ENCODE data around the gene ABCC10. TPM values are rescaled to one million over a fixed set of nuclear protein-coding genes. Genes with fewer than 3 reads are reported as not detected.
A peak's percentile ranks its signal among the peaks of the same experiment; 100 is the strongest.

ABCC10 gene
- total RNA-seq, 1 experiment from 2014 or later: 31.8 TPM

- H3K4me1 ChIP-seq (ENCODE audit: insufficient read depth, low read length): no peaks in the 10 kb centered on the region
- no peak within 1 kb of the TSS for H3K56ac ChIP-seq (ENCODE audit: insufficient read length, low read depth, low read length)
- no peak within 1 kb of the TSS for H2BK12ac ChIP-seq (ENCODE audit: insufficient read length, low read depth, low read length)
- no CpG with 5 or more reads among the region's 55 CpGs for WGBS (ENCODE audit: extremely low coverage, insufficient read length, low lambda C conversion rate)
- H2BK120ac ChIP-seq (ENCODE audit: low read depth, low read length, poor library complexity, severe bottlenecking): no peak within 1 kb of the TSS
- no peaks in the 10 kb centered on the region for H3K79me1 ChIP-seq (ENCODE audit: insufficient read depth, low read depth, low read length, poor library complexity, severe bottlenecking)
- H3K9ac ChIP-seq (ENCODE audit: extremely low read depth, insufficient read length, low read length): no peak within 1 kb of the TSS
- peaks cover 12% of the 10 kb centered on the region; the same call in 1 of the 2 replicates for H3K27me3 ChIP-seq (ENCODE audit: insufficient read depth, low read length)
- no peaks in the 10 kb centered on the region for H3K9me3 ChIP-seq (ENCODE audit: control insufficient read depth, low read depth, low read length)
- DNase-seq: peak; percentile 53
- H3K14ac ChIP-seq (ENCODE audit: insufficient read depth, low read length): no peak within 1 kb of the TSS; the same call in 1 of the 2 replicates
- H4K91ac ChIP-seq (ENCODE audit: insufficient read length, low read depth, low read length): no peak within 1 kb of the TSS
- H2BK20ac ChIP-seq (ENCODE audit: low read depth, low read length, poor library complexity, severe bottlenecking): no peak within 1 kb of the TSS
- H3K23me2 ChIP-seq (ENCODE audit: insufficient read length, low read depth, low read length, poor library complexity, severe bottlenecking): peaks cover 14% of the 10 kb centered on the region
- H3K18ac ChIP-seq (ENCODE audit: insufficient read length, low read depth, low read length): no peak within 1 kb of the TSS
- Mint-ChIP-seq H3K36me3 (ENCODE audit: insufficient read depth in 1 of 3, low read depth in 3 of 3) (peaks cover 0 to 13% (median 10%) of the 10 kb centered on the region in 3 experiments; a peak in 4 of 7 replicates), H3K27ac (peak within 1 kb of the TSS in 1 of 3 experiments; percentile 1; a peak in 1 of 7 replicates), H3K27me3 (ENCODE audit: low read depth) (peaks cover 40% of the 10 kb centered on the region), H3K4me3 (peak within 1 kb of the TSS; percentile 69 to 86), H3K9me3 (no peaks in the 10 kb centered on the region; a peak in 2 of 5 replicates), H3K4me1 (peaks cover 9 to 12% of the 10 kb centered on the region in 2 experiments)
- no peak within 1 kb of the TSS for H4K8ac ChIP-seq (replicated peaks; ENCODE audit: insufficient read length, low read depth, low read length)
- H4K20me1 ChIP-seq (ENCODE audit: control insufficient read depth, insufficient read depth, insufficient read length): peaks cover 4% of the 10 kb centered on the region
- H2AFZ ChIP-seq (ENCODE audit: low read length): no peak within 1 kb of the TSS
- H3K4ac ChIP-seq (ENCODE audit: low read depth, low read length): no peak within 1 kb of the TSS
- TF ChIP-seq, protein P1, sequence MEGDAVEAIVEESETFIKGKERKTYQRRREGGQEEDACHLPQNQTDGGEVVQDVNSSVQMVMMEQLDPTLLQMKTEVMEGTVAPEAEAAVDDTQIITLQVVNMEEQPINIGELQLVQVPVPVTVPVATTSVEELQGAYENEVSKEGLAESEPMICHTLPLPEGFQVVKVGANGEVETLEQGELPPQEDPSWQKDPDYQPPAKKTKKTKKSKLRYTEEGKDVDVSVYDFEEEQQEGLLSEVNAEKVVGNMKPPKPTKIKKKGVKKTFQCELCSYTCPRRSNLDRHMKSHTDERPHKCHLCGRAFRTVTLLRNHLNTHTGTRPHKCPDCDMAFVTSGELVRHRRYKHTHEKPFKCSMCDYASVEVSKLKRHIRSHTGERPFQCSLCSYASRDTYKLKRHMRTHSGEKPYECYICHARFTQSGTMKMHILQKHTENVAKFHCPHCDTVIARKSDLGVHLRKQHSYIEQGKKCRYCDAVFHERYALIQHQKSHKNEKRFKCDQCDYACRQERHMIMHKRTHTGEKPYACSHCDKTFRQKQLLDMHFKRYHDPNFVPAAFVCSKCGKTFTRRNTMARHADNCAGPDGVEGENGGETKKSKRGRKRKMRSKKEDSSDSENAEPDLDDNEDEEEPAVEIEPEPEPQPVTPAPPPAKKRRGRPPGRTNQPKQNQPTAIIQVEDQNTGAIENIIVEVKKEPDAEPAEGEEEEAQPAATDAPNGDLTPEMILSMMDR (conservative IDR thresholded peaks at IDR 0.05): no peak
- H2AK5ac ChIP-seq (ENCODE audit: insufficient read length, low read length): no peak within 1 kb of the TSS
- no peaks in the 10 kb centered on the region for H3K79me2 ChIP-seq (ENCODE audit: insufficient read depth, low read length)
- no peak within 1 kb of the TSS for H3K23ac ChIP-seq (ENCODE audit: insufficient read length, low read depth, low read length)
- no peak within 1 kb of the TSS for H3K27ac ChIP-seq (ENCODE audit: insufficient read length, low read depth, low read length)
- H4K5ac ChIP-seq (ENCODE audit: insufficient read length, low read depth, low read length): no peak within 1 kb of the TSS
- peak within 1 kb of the TSS; percentile 71 for H3K4me2 ChIP-seq (ENCODE audit: insufficient read depth, insufficient read length, low read length)
- H2BK15ac ChIP-seq (ENCODE audit: low read depth, low read length): no peak within 1 kb of the TSS
- no peak within 1 kb of the TSS for H2BK5ac ChIP-seq (ENCODE audit: insufficient read length, low read length)
- no peak within 1 kb of the TSS for H3T11ph ChIP-seq (ENCODE audit: low read length)
Measured at GRCh38 chr6:43455531-43456428, 28.4 kb downstream of the ABCC10 start, which contains the start of gene DLK2. TSS of gene DLK2 (minus strand) at chr6:43455548. CDS start at chr6:43454825, 723 bp downstream.
